Pancreas (tissue), 10 donors: ENCODE data around the gene MAGT1. TPM values are rescaled to one million over a fixed set of nuclear protein-coding genes. Genes with fewer than 3 reads are reported as not detected.
"Not testable (repeated sequence)": the region's sequence is repeated elsewhere in the genome, so short reads cannot be mapped to it uniquely, and the experiment has no call there.

Source experiments
- ATAC-seq, 4 donors: fragments of 200-7000 bp; cut with Tn5 transposase; one replicate each; pipeline versions ENCODE4 v1.8.0 to v1.9.1; 2020; ENCODE audit warnings: mild to moderate bottlenecking in 4 of 4, moderate library complexity in 4 of 4
- DNase-seq, 6 donors: peaks; one replicate each; pipeline ENCODE4 v3.0.0-alpha.2; 2020
- FAIRE-seq: peaks from 2 replicates; lab custom pipeline; 2012; peaks lifted over from hg19 to GRCh38; lab: Jason Lieb, UNC
- H3K27ac ChIP-seq, 4 donors: fragments of 200-600 bp; sonication (generic); 1 replicate in 3 of 4; 2 replicates in 1 of 4; pipeline versions ENCODE4 v1.5.0 to v1.8.0; 2020
- H3K27me3 ChIP-seq, 4 donors: fragments of 200-600 bp; one replicate each; pipeline ENCODE4 v1.8.0; 2021
- H3K36me3 ChIP-seq, 3 donors: fragments of 200-600 bp; sonication (generic) in 1 of 3; one replicate each; pipeline versions ENCODE4 v1.5.0 to v1.8.0; 2020 to 2021
- H3K4me1 ChIP-seq, 3 donors: fragments of 200-600 bp; one replicate each; pipeline ENCODE4 v1.8.0; 2021
- H3K4me3 ChIP-seq, 4 donors: fragments of 200-600 bp; sonication (generic) in 2 of 4; one replicate each; pipeline versions ENCODE4 v1.5.0 to v1.8.0; 2020 to 2021
- H3K9me3 ChIP-seq, 4 donors: fragments of 200-600 bp; one replicate each; pipeline ENCODE4 v1.8.0; 2021
- WGBS, 2 donors: extraction: QIAGEN DNeasy Blood & Tissue Kit; methylation state at CpG; one replicate each; pipeline ENCODE4 v1.1.7; 2013; 5-methylcytosine and 5-hydroxymethylcytosine counted together
- intact Hi-C, 3 donors: fragments of 100-400 bp; cut with DNase I; formaldehyde crosslinking; loops; one replicate each; pipeline versions ENCODE4 v1.11.1 to v1.14.2; 2022
- polyA plus RNA-seq, 2 donors: library from polyadenylated mRNA; stranded (reverse); fragments of 200-250 nt; gene quantifications; one replicate each; pipeline ENCODE4 v1.2.3, GENCODE V29; 2013
- total RNA-seq, 6 donors: library from RNA; stranded (reverse); fragmentation: NEBNext Ultra II Directional in 4 of 6; extraction: Animal tissue kit (Norgen Biotek cat#: 25700) in 4 of 6; gene quantifications; one replicate each; pipeline versions ENCODE4 v1.2.1 to v1.2.4, GENCODE V29; 2021 to 2023
- TF ChIP-seq, protein P1 (sequence below), 4 donors: fragments of 200-600 bp; sonication (generic) in 3 of 4; IDR thresholded peaks; one replicate each; pipeline versions ENCODE4 v1.5.0 to v1.8.0; 2021; ENCODE audit warnings: antibody characterized with exemption in 4 of 4
- donor health status: healthy with polysubstance abuse.
- donor health status: DM: no; HTN: no; CAD: no; lungs with moderate emphysema.
- donor health status: DM: no; HTN: no; CAD: no.
- donor health status: control.
- donor health status: control.
- donor health status: Bipolar disorder and iron deficiency.
- donor health status: DM: yes; HTN: yes; CAD: no.
- donor health status: DM: no; HTN: no; CAD: no.
- donor health status: DM: no; HTN: no; CAD: no.
- donor health status: DM: yes; HTN: yes; CAD: no.

The MAGT1 gene
- total and polyA plus RNA-seq, 8 donors: 7.4 to 51.3 (median 32.6) TPM

DNA sequence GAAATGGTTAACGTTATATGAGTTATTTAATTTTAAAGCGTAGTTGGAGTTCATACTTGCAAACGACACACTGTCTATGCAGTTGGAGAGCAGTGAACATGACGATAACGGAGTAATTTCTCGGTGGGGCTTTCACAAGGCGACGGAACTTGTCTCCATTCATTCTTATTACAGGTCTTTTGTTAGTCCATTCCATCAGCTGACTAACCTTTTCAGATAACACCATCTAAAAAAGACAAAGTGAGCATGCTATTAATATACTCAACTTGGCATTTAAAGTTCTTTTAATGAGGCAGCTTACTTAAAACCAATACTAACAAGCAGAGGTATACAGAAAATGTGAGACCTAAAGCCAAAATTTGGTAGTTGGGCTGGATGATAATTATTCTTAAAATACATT, 19.9 kb downstream of the MAGT1 start:
- Histone ChIP-seq H3K36me3 (peaks cover 0 to 6% (median 0%) of the 10 kb centered on the region in 3 donors), H3K27ac (no peak overlapping the region), H3K27me3 (no peaks in the 10 kb centered on the region), H3K4me3 (no peak overlapping the region), H3K4me1 (no peaks in the 10 kb centered on the region), H3K9me3 (no peaks in the 10 kb centered on the region)
- no peak for ATAC-seq
- DNase-seq: no peak
- WGBS, 2 donors: 88 to 94% methylated on average over 8 of the region's 8 CpGs
- intact Hi-C loops: no loop called here
- no peak for FAIRE-seq
- TF ChIP-seq, protein P1, sequence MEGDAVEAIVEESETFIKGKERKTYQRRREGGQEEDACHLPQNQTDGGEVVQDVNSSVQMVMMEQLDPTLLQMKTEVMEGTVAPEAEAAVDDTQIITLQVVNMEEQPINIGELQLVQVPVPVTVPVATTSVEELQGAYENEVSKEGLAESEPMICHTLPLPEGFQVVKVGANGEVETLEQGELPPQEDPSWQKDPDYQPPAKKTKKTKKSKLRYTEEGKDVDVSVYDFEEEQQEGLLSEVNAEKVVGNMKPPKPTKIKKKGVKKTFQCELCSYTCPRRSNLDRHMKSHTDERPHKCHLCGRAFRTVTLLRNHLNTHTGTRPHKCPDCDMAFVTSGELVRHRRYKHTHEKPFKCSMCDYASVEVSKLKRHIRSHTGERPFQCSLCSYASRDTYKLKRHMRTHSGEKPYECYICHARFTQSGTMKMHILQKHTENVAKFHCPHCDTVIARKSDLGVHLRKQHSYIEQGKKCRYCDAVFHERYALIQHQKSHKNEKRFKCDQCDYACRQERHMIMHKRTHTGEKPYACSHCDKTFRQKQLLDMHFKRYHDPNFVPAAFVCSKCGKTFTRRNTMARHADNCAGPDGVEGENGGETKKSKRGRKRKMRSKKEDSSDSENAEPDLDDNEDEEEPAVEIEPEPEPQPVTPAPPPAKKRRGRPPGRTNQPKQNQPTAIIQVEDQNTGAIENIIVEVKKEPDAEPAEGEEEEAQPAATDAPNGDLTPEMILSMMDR (IDR thresholded peaks at IDR 0.05): no peak

DNA sequence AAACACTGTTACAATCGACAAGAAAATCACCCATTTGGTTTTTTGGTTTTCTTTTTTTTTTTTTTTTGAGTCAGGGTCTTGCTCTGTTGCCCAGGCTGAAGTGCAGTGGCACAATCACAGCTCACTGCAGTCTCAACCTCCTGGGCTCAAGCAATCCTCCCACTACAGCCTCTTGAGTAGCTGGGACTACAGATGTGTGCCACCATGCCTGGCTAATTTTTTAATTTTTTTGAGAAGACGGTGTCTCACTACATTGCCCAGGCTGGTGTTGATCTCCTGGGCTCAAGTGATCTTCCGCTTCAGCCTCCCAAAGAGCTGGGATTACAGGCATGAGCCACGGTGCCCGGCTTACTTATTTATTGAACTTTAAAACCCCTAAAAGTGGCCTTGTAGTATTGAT, 63.7 kb downstream of the MAGT1 start:
- ATAC-seq: not testable (repeated sequence)

DNA sequence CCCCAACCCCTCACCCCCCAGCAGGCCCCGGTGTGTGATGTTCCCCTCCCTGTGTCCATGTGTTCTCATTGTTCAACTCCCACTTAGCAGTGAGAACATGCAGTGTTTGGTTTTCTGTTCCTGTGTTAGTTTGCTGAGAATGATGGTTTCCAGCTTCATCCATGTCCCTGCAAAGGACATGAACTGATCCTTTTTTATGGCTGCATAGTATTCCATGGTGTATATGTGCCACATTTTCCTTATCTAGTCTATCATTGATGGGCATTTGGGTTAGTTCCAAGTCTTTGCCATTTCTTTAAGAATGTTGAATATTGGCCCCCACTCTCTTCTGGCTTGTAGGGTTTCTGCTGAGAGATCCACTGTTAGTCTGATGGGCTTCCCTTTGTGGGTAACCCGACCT, 73.2 kb downstream of the MAGT1 start:
- intact Hi-C loops, H3K27ac ChIP-seq, H3K27me3 ChIP-seq, H3K4me1 ChIP-seq, FAIRE-seq, H3K9me3 ChIP-seq, DNase-seq, H3K36me3 ChIP-seq, H3K4me3 ChIP-seq, ATAC-seq: not testable (repeated sequence)
- WGBS, 2 donors: 92% methylated on average over 2 of the region's 2 CpGs

More for the DNA sequence above, 63.7 kb downstream of the MAGT1 start:
- H3K36me3 ChIP-seq, FAIRE-seq, H3K27me3 ChIP-seq, H3K27ac ChIP-seq, intact Hi-C loops, H3K4me1 ChIP-seq, H3K9me3 ChIP-seq, H3K4me3 ChIP-seq, DNase-seq: not testable (repeated sequence)
- 73 to 86% methylated on average over 5 of the region's 5 CpGs for WGBS, 2 donors

DNA sequence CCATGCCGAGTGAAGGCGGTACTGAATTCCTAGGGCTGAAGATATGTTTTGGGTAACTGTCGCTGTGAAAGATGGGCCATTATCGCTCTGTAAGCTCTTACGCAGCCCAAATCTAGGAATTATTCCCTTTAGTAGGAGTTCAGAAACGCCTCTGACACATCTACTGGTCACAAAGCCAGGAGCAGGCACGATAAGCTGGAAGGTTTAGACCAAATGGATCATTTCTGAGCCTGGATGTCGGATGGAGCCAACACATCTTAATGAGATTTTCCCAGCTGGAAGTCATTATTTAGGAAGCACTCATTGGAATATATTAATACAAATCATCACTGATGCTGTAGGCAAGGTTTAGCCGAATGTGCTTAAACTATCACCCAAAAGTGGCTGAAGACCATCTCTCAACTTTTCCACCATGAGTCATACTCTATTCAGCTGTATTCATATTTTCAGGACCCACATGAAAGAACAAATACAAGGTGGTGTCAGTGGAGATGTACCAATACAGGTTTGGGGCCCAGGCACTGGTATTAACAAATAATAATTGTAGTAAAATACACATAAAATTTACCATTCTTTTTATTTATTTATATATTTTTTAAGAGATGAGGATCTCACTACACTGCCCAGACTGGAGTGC, 75.0 kb downstream of the MAGT1 start:
- intact Hi-C loops: no loop called here
- no peak for DNase-seq
- 75 to 88% methylated on average over 9 of the region's 9 CpGs for WGBS, 2 donors
- FAIRE-seq: no peak
- Histone ChIP-seq H3K36me3 (no peaks in the 10 kb centered on the region), H3K27ac (no peak overlapping the region), H3K4me1 (no peaks in the 10 kb centered on the region), H3K4me3 (no peak overlapping the region), H3K27me3 (no peaks in the 10 kb centered on the region), H3K9me3 (no peaks in the 10 kb centered on the region)
- TF ChIP-seq, protein P1 (IDR thresholded peaks at IDR 0.05): no peak
- no peak for ATAC-seq

DNA sequence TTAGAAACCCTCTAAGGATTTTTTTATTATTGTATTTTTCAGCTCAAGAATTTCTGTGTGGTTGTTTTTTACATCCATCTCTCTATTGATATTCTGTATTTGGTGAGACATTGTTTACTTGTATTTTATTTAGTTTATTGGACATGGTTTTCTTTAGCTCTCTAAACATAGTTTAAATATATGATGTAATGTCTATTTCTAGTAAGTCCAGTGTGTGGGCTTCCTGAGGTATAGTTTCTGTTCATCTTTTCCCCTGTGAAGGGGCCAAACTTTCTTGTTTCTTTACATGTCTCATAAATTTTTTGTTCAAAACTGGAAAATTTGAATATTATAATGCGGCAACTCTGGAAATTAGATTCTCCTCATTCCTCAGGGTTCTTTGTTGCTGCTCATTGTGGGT, 81.0 kb downstream of the MAGT1 start:
- no peak overlapping the region for H3K4me3 ChIP-seq
- FAIRE-seq: peak; percentile 86
- H3K36me3 ChIP-seq: no peaks in the 10 kb centered on the region
- WGBS, 2 donors: 89 to 97% methylated on average over 1 of the region's 1 CpG
- TF ChIP-seq, protein P1 (IDR thresholded peaks at IDR 0.05): no peak
- H3K9me3 ChIP-seq: no peaks in the 10 kb centered on the region
- DNase-seq: no peak
- intact Hi-C loops: no loop called here
- no peak for ATAC-seq
- no peaks in the 10 kb centered on the region for H3K27me3 ChIP-seq
- H3K27ac ChIP-seq: no peak overlapping the region
- H3K4me1 ChIP-seq: no peaks in the 10 kb centered on the region

DNA sequence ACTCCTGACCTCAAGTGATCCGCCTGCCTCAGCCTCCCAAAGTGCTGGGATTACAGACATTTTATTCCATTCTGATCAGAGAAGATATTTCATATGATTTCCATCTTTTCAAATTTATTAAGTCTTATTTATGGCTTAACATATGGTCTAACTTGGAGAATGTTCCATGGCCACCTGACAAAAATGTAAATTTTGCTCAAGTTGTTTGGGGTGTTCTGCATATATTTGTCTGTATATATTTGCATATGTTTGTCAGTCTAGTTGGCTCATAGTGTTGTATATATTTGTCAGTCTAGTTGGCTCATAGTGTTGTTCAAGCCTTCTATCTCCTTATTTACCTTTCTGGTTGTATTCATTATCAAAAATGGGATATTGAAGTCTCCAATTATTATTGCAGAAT, 93.0 kb downstream of the MAGT1 start:
- Histone ChIP-seq H3K36me3 (no peaks in the 10 kb centered on the region), H3K27ac (no peak overlapping the region), H3K9me3 (no peaks in the 10 kb centered on the region), H3K4me1 (no peaks in the 10 kb centered on the region), H3K4me3 (no peak overlapping the region), H3K27me3 (no peaks in the 10 kb centered on the region)
- FAIRE-seq (no peak), DNase-seq (no peak), ATAC-seq (no peak)
- TF ChIP-seq, protein P1 (IDR thresholded peaks at IDR 0.05): no peak
- WGBS, 2 donors: 39 to 93% methylated on average over 1 of the region's 1 CpG
- intact Hi-C loops: no loop called here
